ENCODE measurements around the gene AKIP1. TPM values are rescaled to one million over a fixed set of nuclear protein-coding genes. Genes with fewer than 3 reads are reported as not detected.

The AKIP1 gene
- 39.0 and 52.6 TPM in 2 replicates for total RNA-seq

GRCh38 chr11:8911029-8911823, at the start of gene AKIP1:
AKIP1 (plus strand) TSS chr11:8911189; CDS start chr11:8911450, 261 bp downstream.

DNA sequence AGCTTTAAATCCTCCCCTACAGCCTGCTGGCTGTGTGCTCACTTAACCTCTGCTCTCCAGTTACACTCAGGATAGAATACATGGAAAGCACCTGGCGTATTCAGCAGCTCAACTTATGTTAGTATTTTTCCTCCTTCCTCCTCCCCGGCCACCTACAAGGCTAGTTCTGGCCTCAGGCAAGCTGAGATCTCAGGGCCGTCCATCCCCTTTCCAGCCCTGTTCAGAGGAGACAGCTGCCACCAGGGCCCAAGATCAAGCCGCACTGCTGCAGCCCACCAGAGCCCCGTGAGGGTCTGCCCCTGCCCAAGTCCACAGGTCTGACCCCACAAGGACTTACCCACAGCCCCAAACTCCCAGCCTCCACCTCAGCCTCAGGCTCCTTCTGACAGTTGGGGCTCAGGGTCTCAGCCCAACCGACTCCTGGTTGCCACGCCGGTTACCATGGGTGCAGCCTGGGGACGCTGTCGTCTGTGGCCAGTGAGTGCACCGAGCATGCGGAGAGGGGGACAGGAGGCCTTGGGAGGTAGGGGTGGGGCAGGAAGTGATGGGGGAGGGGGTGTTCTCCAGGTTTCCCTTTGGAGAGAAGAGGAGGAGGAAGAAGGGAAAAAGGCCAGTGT, 21.7 kb downstream of the AKIP1 start, which contains the start of gene C11orf16:
TSS of gene C11orf16 (minus strand) at position 384 of the 617 bp plus-strand sequence. CDS start 639 bp downstream, outside the sequence.

GRCh38 chr11:8942518-8943066, 31.6 kb downstream of the AKIP1 start, which contains the start of gene ASCL3:
ASCL3 (minus strand) TSS chr11:8943016; CDS start chr11:8938161, 4,855 bp downstream.

DNA sequence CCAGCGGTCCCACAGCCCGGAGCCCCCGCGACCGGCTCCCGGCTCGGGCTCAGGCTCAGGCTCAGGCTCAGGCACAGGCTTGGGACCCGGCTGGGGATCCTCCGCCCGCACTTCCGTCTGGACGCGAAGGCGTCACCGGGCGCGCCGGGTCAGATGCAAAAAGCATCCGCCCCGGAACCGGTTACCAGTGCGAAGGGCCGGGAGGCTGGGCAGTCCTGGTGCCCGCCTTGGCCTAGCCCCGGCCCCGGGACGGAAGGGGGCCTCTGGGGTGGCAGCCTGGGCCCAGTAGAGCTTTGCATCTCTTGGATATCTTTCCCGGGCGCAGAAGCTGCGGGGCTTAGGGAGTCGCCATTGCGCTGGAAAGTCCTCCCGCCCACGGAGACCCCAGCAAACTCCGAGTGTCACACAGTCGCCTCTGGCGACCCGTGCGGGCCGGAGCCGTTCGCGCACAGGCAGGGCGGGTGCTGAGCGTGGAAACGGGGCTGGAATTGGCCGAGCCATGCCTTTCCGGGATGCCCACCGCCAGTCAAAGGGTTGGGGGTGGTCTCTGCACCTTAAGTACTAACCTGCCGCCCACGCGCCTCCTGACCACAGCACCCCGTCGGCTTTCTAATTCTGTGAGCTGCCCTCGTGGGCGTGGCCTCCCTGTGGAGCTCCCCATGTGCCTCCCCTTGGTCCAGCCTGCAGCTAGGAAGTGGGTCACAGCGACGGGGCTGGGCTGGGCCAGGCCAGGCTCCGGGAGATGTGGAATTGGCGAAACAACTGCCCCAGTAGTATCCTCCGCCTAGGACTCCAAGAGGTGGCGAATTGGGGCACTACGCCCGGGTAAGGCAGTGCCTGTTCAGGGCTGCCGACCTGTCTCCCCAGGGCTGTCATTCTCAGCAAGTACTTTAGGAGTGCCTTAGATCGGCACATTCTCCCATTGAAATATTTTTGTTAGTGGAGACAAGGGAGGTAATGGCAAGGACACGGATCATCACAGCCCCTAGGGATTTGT, 53.6 kb downstream of the AKIP1 start, which contains the start of gene TMEM9B:
TSS of gene TMEM9B (minus strand) at position 119 of the 997 bp plus-strand sequence. CDS start 129 bp downstream, outside the sequence.

Other genes starting within 250 kb of the AKIP1 start
- gene TRIM66, start 228.5 kb upstream of the AKIP1 start, total RNA-seq: 7.4 and 9.6 TPM in 2 replicates
- gene RPL27A, start 228.4 kb upstream of the AKIP1 start, total RNA-seq: 562 and 736 TPM in 2 replicates
- not detected in 2 replicates for gene C11orf16, start 21.8 kb downstream of the AKIP1 start, total RNA-seq
- gene ASCL3, start 31.8 kb downstream of the AKIP1 start, total RNA-seq: not detected in 2 replicates
- gene TMEM9B, start 53.3 kb downstream of the AKIP1 start, total RNA-seq: 41.5 and 43.5 TPM in 2 replicates
- 14.1 and 21.7 TPM in 2 replicates for gene NRIP3, start 92.8 kb downstream of the AKIP1 start, total RNA-seq
- gene SCUBE2, start 180.4 kb downstream of the AKIP1 start, total RNA-seq: 1.5 and 2.2 TPM in 2 replicates

Data from smooth muscle cell of trachea (primary cell).